ENCODE data around the gene RXRA.

GRCh38 chr9:134477927-134478326 is 151.7 kb downstream of the RXRA start:
- TF ChIP-seq CTCF (IDR thresholded peaks at IDR 0.05; ENCODE audit: borderline replicate concordance, extremely low read depth, low read length, poor library complexity, severe bottlenecking) (no peak), EZH2 (IDR thresholded peaks at IDR 0.05; ENCODE audit: borderline replicate concordance, low read depth, low read length, severe bottlenecking) (no peak)
